SK-MEL-5 (cell line): ENCODE measurements around the gene WDR89. TPM values are rescaled to one million over a fixed set of nuclear protein-coding genes. Genes with fewer than 3 reads are reported as not detected.
A peak's percentile ranks its signal among the peaks of the same experiment; 100 is the strongest.
"Not testable (repeated sequence)": the region's sequence is repeated elsewhere in the genome, so short reads cannot be mapped to it uniquely, and the experiment has no call there.

Source experiments
- DNase-seq: peaks from one replicate; pipeline ENCODE4 v3.0.0-alpha.2; 2016; ENCODE audit warnings: low read depth, low spot score
- in situ Hi-C: cut with HindIII; loops from 2 replicates; pipeline ENCODE4 v1.10.0; 2016; ENCODE audit warnings: low sequenced_read_pairs, high pct_unique_total_duplicates, low pct_unique_long_range_greater_than_20kb
- total RNA-seq: library from RNA; depleted of rRNA; stranded (reverse); fragments of >200 nt; shearing (Covaris generic); gene quantifications from 2 replicates; pipeline ENCODE4 v1.2.3, GENCODE V29; 2014

The WDR89 gene
- total RNA-seq, 1 experiment from 2014 or later, result 14.4 TPM

- in situ Hi-C loops, DNase-seq: not testable (repeated sequence)
Measured at GRCh38 chr14:63661881-63662280, 20.2 kb upstream of the WDR89 start.

- peak; percentile 95 for DNase-seq
- in situ Hi-C loops, result no loop called here
Measured at GRCh38 chr14:63659726-63660125, 18.1 kb upstream of the WDR89 start.

- in situ Hi-C loops, result no loop called here
- no peak for DNase-seq
Measured at GRCh38 chr14:63656194-63656593, 14.5 kb upstream of the WDR89 start.

GRCh38 chr14:63654936-63655335 lies 13.3 kb upstream of the WDR89 start:
- DNase-seq, result no peak
- in situ Hi-C loops, result no loop called here

GRCh38 chr14:63654346-63654745 lies 12.7 kb upstream of the WDR89 start:
- in situ Hi-C loops, result no loop called here
- DNase-seq, result no peak

GRCh38 chr14:63652406-63652805 lies 10.7 kb upstream of the WDR89 start:
- DNase-seq, result no peak
- in situ Hi-C loops, result no loop called here

GRCh38 chr14:63650256-63650952 lies 8.7 kb upstream of the WDR89 start:
- in situ Hi-C loops, result no loop called here
- no peak for DNase-seq

GRCh38 chr14:63647696-63648410 lies 6.2 kb upstream of the WDR89 start:
- no peak for DNase-seq
- in situ Hi-C loops, result no loop called here

- in situ Hi-C loops, result no loop called here
- DNase-seq, result no peak
Measured at GRCh38 chr14:63644741-63645140, 3.1 kb upstream of the WDR89 start.

- DNase-seq, result no peak
- in situ Hi-C loops, result no loop called here
Measured at GRCh38 chr14:63642656-63643382, 1.1 kb upstream of the WDR89 start.

GRCh38 chr14:63642229-63642611 lies 549 bp upstream of the WDR89 start:
- in situ Hi-C loops, result no loop called here
- peak; percentile 97 for DNase-seq

GRCh38 chr14:63638493-63638892 lies 3.2 kb downstream of the WDR89 start:
- DNase-seq, result no peak
- in situ Hi-C loops, result no loop called here

GRCh38 chr14:63636094-63636635 lies 5.5 kb downstream of the WDR89 start:
- DNase-seq, in situ Hi-C loops: not testable (repeated sequence)

GRCh38 chr14:63633801-63634200 lies 7.9 kb downstream of the WDR89 start:
- no peak for DNase-seq
- in situ Hi-C loops, result no loop called here

- DNase-seq, result peak; percentile 57
- in situ Hi-C loops, result no loop called here
Measured at GRCh38 chr14:63632932-63633514, 8.6 kb downstream of the WDR89 start.

- no peak for DNase-seq
- in situ Hi-C loops, result no loop called here
Measured at GRCh38 chr14:63624701-63625100, 17.0 kb downstream of the WDR89 start.

GRCh38 chr14:63624203-63624602 lies 17.5 kb downstream of the WDR89 start:
- DNase-seq, result no peak
- in situ Hi-C loops, result no loop called here

GRCh38 chr14:63621975-63622374 lies 19.7 kb downstream of the WDR89 start:
- DNase-seq, in situ Hi-C loops: not testable (repeated sequence)
